HFFc6 (cell line): ENCODE results near the gene FCF1. TPM values are rescaled to one million over a fixed set of nuclear protein-coding genes. Genes with fewer than 3 reads are reported as not detected.

Experiments used
- DNase-seq: peaks from one replicate; pipeline ENCODE4 v3.0.0-alpha.2; 2018
- H3K27ac Mint-ChIP-seq: 2 replicates; pipeline ENCODE4 v1.8.0; 2020; ENCODE audit warnings: mild to moderate bottlenecking, mixed read lengths
- H3K27me3 Mint-ChIP-seq: 2 replicates; pipeline ENCODE4 v1.8.0; 2021; ENCODE audit warnings: mild to moderate bottlenecking, moderate library complexity, mixed read lengths; ENCODE audit not compliant: insufficient read depth
- H3K36me3 Mint-ChIP-seq: 2 replicates; pipeline ENCODE4 v1.8.0; 2021; ENCODE audit warnings: low read depth, mixed read lengths
- H3K4me1 Mint-ChIP-seq: 2 replicates; pipeline ENCODE4 v1.8.0; 2020; ENCODE audit warnings: low read depth, mixed read lengths
- H3K4me3 Mint-ChIP-seq: 2 replicates; pipeline ENCODE4 v1.8.0; 2020; ENCODE audit warnings: mild to moderate bottlenecking, moderate library complexity, mixed read lengths
- H3K9me3 Mint-ChIP-seq: 2 replicates; pipeline ENCODE4 v1.8.0; 2020; ENCODE audit warnings: mild to moderate bottlenecking, mixed read lengths
- CTCF ChIP-seq: fragments of 200-600 bp; sonication (generic); IDR thresholded peaks from 2 replicates; pipeline ENCODE4 v1.5.0; 2021; ENCODE audit warnings: antibody characterized with exemption, mild to moderate bottlenecking
- total RNA-seq, 6 experiments: library from RNA; stranded (reverse); fragmentation: NEBNext Ultra II Directional; extraction: Animal tissue kit (Norgen Biotek cat#: 25700); gene quantifications; 2 replicates in 1 of 6; 3 replicates in 5 of 6; pipeline ENCODE4 v1.2.3, GENCODE V29; 2021

Gene FCF1
- total RNA-seq, 6 experiments from 2014 or later = 69.7 to 87.4 (median 79.6) TPM

- H3K9me3 Mint-ChIP-seq = no peaks in the 10 kb centered on the region; the same call in 1 of the 2 replicates
- DNase-seq = no peak
- no peak overlapping the region for H3K4me3 Mint-ChIP-seq
- no peak overlapping the region; the same call in 1 of the 2 replicates for H3K27ac Mint-ChIP-seq
- H3K4me1 Mint-ChIP-seq = peaks cover 19% of the 10 kb centered on the region
- H3K36me3 Mint-ChIP-seq = peaks cover 23% of the 10 kb centered on the region
- peak; percentile 47 for TF ChIP-seq CTCF
- no peaks in the 10 kb centered on the region for H3K27me3 Mint-ChIP-seq
Observed at GRCh38 chr14:74786796-74787315, 73.9 kb downstream of the FCF1 start.

Other genes with a start within 250 kb of the FCF1 start
- 10 to 100 TPM; 69.1 to 89.9 (median 78.8) TPM for gene NPC2, start 219.8 kb upstream of the FCF1 start, total RNA-seq
- gene ISCA2, start 219.4 kb upstream of the FCF1 start, total RNA-seq = 10 to 100 TPM; 27.7 to 39.4 (median 30.5) TPM
- gene LTBP2, start 100.9 kb upstream of the FCF1 start, total RNA-seq = 100 to 1,000 TPM; 109 to 165 (median 120) TPM
- gene AREL1, start 64 bp upstream of the FCF1 start, total RNA-seq = 10 to 100 TPM; 36.7 to 42.3 (median 40.6) TPM
- 10 to 100 TPM; 46.0 to 50.8 (median 48.6) TPM for gene YLPM1, start 50.2 kb downstream of the FCF1 start, total RNA-seq
- not detected for gene PROX2, start 163.0 kb downstream of the FCF1 start, total RNA-seq
- 100 to 1,000 TPM in 5 of 6 experiments, 10 to 100 TPM in 1; 97.5 to 118 (median 109) TPM for gene DLST, start 168.8 kb downstream of the FCF1 start, total RNA-seq
- 1 to 10 TPM in 4 of 6 experiments, under 1 TPM in 2; 0.78 to 1.1 (median 1.0) TPM for gene RPS6KL1, start 210.1 kb downstream of the FCF1 start, total RNA-seq
- 1 to 10 TPM in 4 of 6 experiments, under 1 TPM in 2; 0.87 to 2.9 (median 2.7) TPM for gene PGF, start 242.5 kb downstream of the FCF1 start, total RNA-seq